A549 treated with CORT108297 at 1 μM for 4 hours (cell line): ENCODE measurements around the gene TFB2M. TPM values are rescaled to one million over a fixed set of nuclear protein-coding genes. Genes with fewer than 3 reads are reported as not detected.

Source experiments
- total RNA-seq: library from RNA; stranded (reverse); fragments of 200-300 nt; extraction: Qiagen RNA extraction; gene quantifications from 5 replicates; pipeline ENCODE4 v1.2.3, GENCODE V29; 2022

TFB2M gene, protein sequence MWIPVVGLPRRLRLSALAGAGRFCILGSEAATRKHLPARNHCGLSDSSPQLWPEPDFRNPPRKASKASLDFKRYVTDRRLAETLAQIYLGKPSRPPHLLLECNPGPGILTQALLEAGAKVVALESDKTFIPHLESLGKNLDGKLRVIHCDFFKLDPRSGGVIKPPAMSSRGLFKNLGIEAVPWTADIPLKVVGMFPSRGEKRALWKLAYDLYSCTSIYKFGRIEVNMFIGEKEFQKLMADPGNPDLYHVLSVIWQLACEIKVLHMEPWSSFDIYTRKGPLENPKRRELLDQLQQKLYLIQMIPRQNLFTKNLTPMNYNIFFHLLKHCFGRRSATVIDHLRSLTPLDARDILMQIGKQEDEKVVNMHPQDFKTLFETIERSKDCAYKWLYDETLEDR
- total RNA-seq, result 36.6 to 45.4 TPM (median 37.8 TPM) in 5 replicates

DNA sequence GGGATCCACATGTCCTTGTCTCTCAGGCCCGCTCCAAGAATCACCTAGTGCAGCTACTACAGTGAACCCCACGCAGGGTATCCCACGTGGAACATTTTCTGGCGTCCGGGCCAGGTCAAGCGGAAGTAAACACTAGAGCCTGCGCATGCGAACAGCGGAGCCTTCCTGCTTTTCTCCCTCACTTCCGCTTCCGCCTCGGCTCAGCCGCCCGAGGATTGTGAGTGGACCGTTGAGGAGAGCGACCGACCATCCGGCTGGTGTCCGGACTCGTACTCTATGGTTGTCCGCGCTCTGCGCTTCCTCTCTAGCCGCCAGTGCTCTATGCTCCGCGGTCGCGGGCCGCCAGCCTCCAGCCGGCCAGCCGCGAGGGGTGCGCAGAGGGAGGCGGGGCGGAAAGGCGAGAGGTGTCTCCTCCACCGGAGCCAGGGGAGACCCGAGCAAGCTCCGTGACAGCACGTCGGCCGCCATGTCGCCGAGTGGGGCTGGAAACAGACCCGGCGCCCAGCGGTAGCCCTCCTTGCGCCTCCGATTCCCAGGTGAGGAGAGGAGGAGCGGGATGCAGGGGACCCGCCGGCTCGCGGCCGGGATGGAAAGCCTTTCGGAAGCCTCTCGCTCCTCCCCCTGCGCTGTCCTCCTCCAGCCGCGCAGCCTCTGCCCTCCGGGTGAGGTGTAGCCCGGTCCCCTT, at the start of gene TFB2M, which contains the start of gene CNST:
Gene TFB2M (minus strand): TSS at position 134 of the 685 bp plus-strand sequence. CDS start 123 bp downstream, at position 11.
Gene CNST (plus strand): TSS at position 329 of the 685 bp plus-strand sequence. CDS start 25,107 bp downstream, outside the sequence.

DNA sequence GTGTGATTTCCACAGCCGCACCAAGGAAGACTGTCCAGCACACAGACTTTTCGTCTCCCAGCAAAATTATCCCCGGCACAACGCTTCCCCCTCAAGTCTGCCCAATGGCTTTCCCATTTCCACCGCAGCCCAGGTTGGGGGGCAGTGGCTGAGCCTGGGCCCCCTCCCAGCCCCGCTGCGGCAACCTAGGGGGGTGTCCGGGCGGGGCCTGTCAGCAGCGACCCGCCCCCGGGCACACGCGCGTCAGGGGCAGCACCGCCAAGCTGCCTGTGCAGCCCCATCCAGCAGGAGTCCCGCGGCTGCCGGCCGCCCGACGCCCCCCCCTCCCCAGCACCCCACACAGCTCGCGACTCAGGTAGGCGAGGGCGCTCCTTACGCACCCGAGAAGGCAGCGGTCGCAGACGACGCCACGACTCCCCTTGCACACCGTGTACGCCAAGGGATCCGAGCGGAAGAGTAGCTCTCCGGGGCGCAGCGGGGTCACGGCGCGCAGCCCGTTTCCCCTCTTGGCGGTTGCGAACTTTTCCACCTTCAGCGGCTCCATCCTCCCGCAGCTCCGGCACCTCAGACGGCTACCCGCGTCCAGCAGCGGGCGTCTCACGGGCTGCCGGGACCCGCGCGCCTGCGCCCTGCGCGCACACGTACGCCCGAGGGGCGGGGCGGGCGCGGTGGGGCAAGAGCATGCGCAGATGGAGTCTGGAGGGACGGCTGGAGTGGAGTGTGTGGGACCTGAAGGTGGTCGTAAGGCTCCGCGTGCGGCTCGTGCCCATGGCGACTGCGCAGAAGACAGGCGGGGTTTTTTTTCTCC, 59.2 kb downstream of the TFB2M start, which contains the start of gene SMYD3:
Gene SMYD3 (minus strand): TSS at position 606 of the 808 bp plus-strand sequence.

Other genes starting within 250 kb of the TFB2M start
- gene SMYD3, start 59.0 kb downstream of the TFB2M start, total RNA-seq, result 11.1 to 14.4 TPM (median 13.4 TPM) in 5 replicates
- gene CNST, start 195 bp upstream of the TFB2M start, total RNA-seq, result 7.8 to 9.2 TPM (median 8.6 TPM) in 5 replicates
- 44.5 to 49.0 TPM (median 48.3 TPM) in 5 replicates for gene SCCPDH, start 158.1 kb upstream of the TFB2M start, total RNA-seq